Glutamatergic neuron (in vitro differentiated cells): ENCODE results near the gene GAB4. TPM values are rescaled to one million over a fixed set of nuclear protein-coding genes. Genes with fewer than 3 reads are reported as not detected.

ENCODE experiments used
- DNase-seq: peaks from one replicate; pipeline ENCODE4 v3.0.0; 2022
- H3K27ac Mint-ChIP-seq: one replicate; pipeline ENCODE4 v1.8.0; 2020; ENCODE audit warnings: mild to moderate bottlenecking, mixed read lengths, inconsistent platforms; ENCODE audit not compliant: unreplicated experiment
- H3K27me3 Mint-ChIP-seq: one replicate; pipeline ENCODE4 v1.8.0; 2020; ENCODE audit warnings: mild to moderate bottlenecking, moderate library complexity, mixed read lengths, inconsistent platforms; ENCODE audit not compliant: unreplicated experiment
- H3K36me3 Mint-ChIP-seq: one replicate; pipeline ENCODE4 v1.8.0; 2020; ENCODE audit warnings: mild to moderate bottlenecking, mixed read lengths, inconsistent platforms; ENCODE audit not compliant: unreplicated experiment
- H3K4me1 Mint-ChIP-seq: one replicate; pipeline ENCODE4 v1.8.0; 2020; ENCODE audit warnings: mild to moderate bottlenecking, low read depth, mixed read lengths, inconsistent platforms; ENCODE audit not compliant: unreplicated experiment
- H3K4me3 Mint-ChIP-seq: one replicate; pipeline ENCODE4 v1.8.0; 2020; ENCODE audit warnings: mild to moderate bottlenecking, mixed read lengths, inconsistent platforms; ENCODE audit not compliant: unreplicated experiment
- H3K9me3 Mint-ChIP-seq: one replicate; pipeline ENCODE4 v1.8.0; 2020; ENCODE audit warnings: mild to moderate bottlenecking, moderate library complexity, mixed read lengths, inconsistent platforms; ENCODE audit not compliant: unreplicated experiment
- CTCF ChIP-seq: fragments of 200-600 bp; sonication (generic); IDR thresholded peaks from one replicate; pipeline ENCODE4 v1.5.0; 2021; ENCODE audit not compliant: partially characterized antibody, unreplicated experiment
- long read RNA-seq: library from polyadenylated mRNA; unstranded; transcript quantifications from one replicate; pipeline ENCODE4 v2.0.0, GENCODE V29; 2020; ENCODE audit not compliant: unreplicated experiment
- total RNA-seq: library from RNA; stranded (reverse); fragmentation: NEBNext Ultra II Directional; extraction: Animal tissue kit (Norgen Biotek cat#: 25700); gene quantifications from one replicate; pipeline ENCODE4 v1.2.1, GENCODE V29; 2021; ENCODE audit not compliant: unreplicated experiment

GAB4 gene
- 0.15 TPM for total RNA-seq
- long read RNA-seq, result 0 reads

GRCh38 chr22:17007852-17008731 lies at the start of gene GAB4:
Gene GAB4, minus strand, starts transcription at chr22:17008222. Its CDS starts 108 bp downstream, at chr22:17008114.
- no peak for DNase-seq
- H3K9me3 Mint-ChIP-seq, result peaks cover 9% of the 10 kb centered on the region
- H3K36me3 Mint-ChIP-seq, result peaks cover 15% of the 10 kb centered on the region
- no peak for TF ChIP-seq CTCF
- no peak within 1 kb of the TSS for H3K27ac Mint-ChIP-seq
- H3K4me1 Mint-ChIP-seq, result no peaks in the 10 kb centered on the region
- H3K27me3 Mint-ChIP-seq, result peaks cover 27% of the 10 kb centered on the region
- no peak within 1 kb of the TSS for H3K4me3 Mint-ChIP-seq

GRCh38 chr22:17056807-17057206 lies 48.8 kb upstream of the GAB4 start:
- Mint-ChIP-seq H3K27ac (no peak overlapping the region), H3K4me1 (no peaks in the 10 kb centered on the region), H3K36me3 (no peaks in the 10 kb centered on the region), H3K9me3 (peaks cover 2% of the 10 kb centered on the region), H3K27me3 (no peaks in the 10 kb centered on the region), H3K4me3 (no peak overlapping the region)
- no peak for TF ChIP-seq CTCF
- no peak for DNase-seq

GRCh38 chr22:17056058-17056457 lies 48.0 kb upstream of the GAB4 start:
- no peak for DNase-seq
- no peaks in the 10 kb centered on the region for H3K4me1 Mint-ChIP-seq

GRCh38 chr22:17047656-17048055 lies 39.6 kb upstream of the GAB4 start:
- no peaks in the 10 kb centered on the region for H3K36me3 Mint-ChIP-seq
- DNase-seq, result no peak
- no peaks in the 10 kb centered on the region for H3K4me1 Mint-ChIP-seq
- H3K27ac Mint-ChIP-seq, result no peak overlapping the region
- TF ChIP-seq CTCF, result no peak
- no peaks in the 10 kb centered on the region for H3K27me3 Mint-ChIP-seq
- H3K4me3 Mint-ChIP-seq, result no peak overlapping the region
- H3K9me3 Mint-ChIP-seq, result no peaks in the 10 kb centered on the region

More at GRCh38 chr22:17056058-17056457, 48.0 kb upstream of the GAB4 start:
- Mint-ChIP-seq H3K4me3 (no peak overlapping the region), H3K9me3 (no peaks in the 10 kb centered on the region), H3K27ac (no peak overlapping the region), H3K27me3 (no peaks in the 10 kb centered on the region), H3K36me3 (no peaks in the 10 kb centered on the region)
- no peak for TF ChIP-seq CTCF
